Lower lobe of right lung (tissue), 2 donors: ENCODE measurements around the gene SCN3A. TPM values are rescaled to one million over a fixed set of nuclear protein-coding genes. Genes with fewer than 3 reads are reported as not detected.

Source experiments
- ATAC-seq, 2 donors: fragments of 200-7000 bp; cut with Tn5 transposase; one replicate each; pipeline ENCODE4 v1.9.1; 2020 to 2022; ENCODE audit warnings: mild to moderate bottlenecking in 2 of 2, moderate library complexity in 2 of 2
- DNase-seq: peaks from one replicate; pipeline ENCODE4 v3.0.0-alpha.2; 2020
- H3K27ac ChIP-seq: fragments of 200-600 bp; one replicate; pipeline ENCODE4 v1.8.0; 2022
- H3K27me3 ChIP-seq: fragments of 200-600 bp; one replicate; pipeline ENCODE4 v1.8.0; 2022; ENCODE audit warnings: low read depth
- H3K36me3 ChIP-seq: fragments of 200-600 bp; one replicate; pipeline ENCODE4 v1.8.0; 2022; ENCODE audit warnings: mild to moderate bottlenecking
- H3K4me1 ChIP-seq: fragments of 200-600 bp; one replicate; pipeline ENCODE4 v1.8.0; 2022
- H3K4me3 ChIP-seq: fragments of 200-600 bp; one replicate; pipeline ENCODE4 v1.8.0; 2022; ENCODE audit warnings: mild to moderate bottlenecking
- H3K9me3 ChIP-seq: fragments of 200-600 bp; one replicate; pipeline ENCODE4 v1.8.0; 2022
- CTCF ChIP-seq: fragments of 200-600 bp; IDR thresholded peaks from one replicate; pipeline ENCODE4 v1.8.0; 2022; ENCODE audit warnings: antibody characterized with exemption, mild to moderate bottlenecking
- intact Hi-C: fragments of 100-400 bp; cut with DNase I; formaldehyde crosslinking; loops from one replicate; pipeline ENCODE4 v1.11.0; 2022
- total RNA-seq: library from RNA; stranded (reverse); fragmentation: NEBNext Ultra II Directional; extraction: Animal tissue kit (Norgen Biotek cat#: 25700); gene quantifications from one replicate; pipeline ENCODE4 v1.2.1, GENCODE V29; 2021
- donor health status: DM: no; HTN: yes; CAD: no; lungs with severe emphysema.

Gene SCN3A
- total RNA-seq, 1 donor from 2014 or later, result 1.4 TPM

GRCh38 chr2:165069151-165069550, 134.7 kb downstream of the SCN3A start:
- Histone ChIP-seq H3K9me3 (peaks cover under 1% of the 10 kb centered on the region), H3K27me3 (no peaks in the 10 kb centered on the region), H3K4me3 (no peak overlapping the region), H3K36me3 (no peaks in the 10 kb centered on the region), H3K27ac (no peak overlapping the region), H3K4me1 (no peaks in the 10 kb centered on the region)
- intact Hi-C loops, result no loop called here
- no peak for ATAC-seq
- DNase-seq, result no peak
- TF ChIP-seq CTCF, result no peak

GRCh38 chr2:165068487-165068757, 135.4 kb downstream of the SCN3A start:
- H3K4me1 ChIP-seq, result no peaks in the 10 kb centered on the region
- no peaks in the 10 kb centered on the region for H3K27me3 ChIP-seq
- ATAC-seq, result no peak
- no peak for TF ChIP-seq CTCF
- H3K36me3 ChIP-seq, result no peaks in the 10 kb centered on the region
- DNase-seq, result no peak
- H3K9me3 ChIP-seq, result no peaks in the 10 kb centered on the region
- intact Hi-C loops, result no loop called here
- no peak overlapping the region for H3K27ac ChIP-seq
- H3K4me3 ChIP-seq, result no peak overlapping the region

GRCh38 chr2:165067643-165068486, 136.0 kb downstream of the SCN3A start:
- DNase-seq, result no peak
- peak; percentile 57 to 59 for ATAC-seq
- no peak overlapping the region for H3K4me3 ChIP-seq

GRCh38 chr2:165064743-165065142, 139.1 kb downstream of the SCN3A start:
- no peaks in the 10 kb centered on the region for H3K4me1 ChIP-seq
- no peaks in the 10 kb centered on the region for H3K27me3 ChIP-seq
- no peak for ATAC-seq
- intact Hi-C loops, result no loop called here
- no peak overlapping the region for H3K4me3 ChIP-seq
- H3K36me3 ChIP-seq, result no peaks in the 10 kb centered on the region
- H3K27ac ChIP-seq, result no peak overlapping the region
- no peaks in the 10 kb centered on the region for H3K9me3 ChIP-seq
- no peak for TF ChIP-seq CTCF
- DNase-seq, result no peak

More at GRCh38 chr2:165067643-165068486, 136.0 kb downstream of the SCN3A start:
- H3K4me1 ChIP-seq, result no peaks in the 10 kb centered on the region
- TF ChIP-seq CTCF, result no peak
- intact Hi-C loops, result no loop called here
- H3K36me3 ChIP-seq, result no peaks in the 10 kb centered on the region
- no peak overlapping the region for H3K27ac ChIP-seq
- H3K27me3 ChIP-seq, result no peaks in the 10 kb centered on the region
- no peaks in the 10 kb centered on the region for H3K9me3 ChIP-seq

- H3K27me3 ChIP-seq, result no peaks in the 10 kb centered on the region
- no peak for TF ChIP-seq CTCF
- intact Hi-C loops, result no loop called here
- no peak for ATAC-seq
- H3K27ac ChIP-seq, result no peak overlapping the region
- H3K9me3 ChIP-seq, result no peaks in the 10 kb centered on the region
- DNase-seq, result no peak
- H3K4me3 ChIP-seq, result no peak overlapping the region
- no peaks in the 10 kb centered on the region for H3K4me1 ChIP-seq
- H3K36me3 ChIP-seq, result no peaks in the 10 kb centered on the region
Measured at GRCh38 chr2:165060411-165060810, 143.4 kb downstream of the SCN3A start.
